Cardiac fibroblast (primary cell): ENCODE data around the gene ANKRD33.

Experiments
- DNase-seq, 2 donors: peaks; one replicate each; pipeline versions ENCODE4 v3.0.0 to v3.0.0-alpha.2; 2010; ENCODE audit warnings: low read depth in 2 of 2
- H3K4me3 ChIP-seq, 2 donors: replicated peaks in 1 of 2; 1 replicate in 1 of 2; 2 replicates in 1 of 2; pipeline ENCODE4 v1.5.1; 2011; ENCODE audit warnings: low read depth in 2 of 2, low read length in 2 of 2, mild to moderate bottlenecking in 2 of 2, moderate library complexity in 1 of 2
- CTCF ChIP-seq: IDR thresholded peaks from one replicate; pipeline ENCODE4 v1.5.1; 2011; ENCODE audit warnings: low read depth, mild to moderate bottlenecking, low read length, inconsistent platforms

ANKRD33 gene

GRCh38 chr12:51850081-51850964, 37.6 kb upstream of the ANKRD33 start:
- DNase-seq = no peak
- TF ChIP-seq CTCF = no peak
- no peak overlapping the region for H3K4me3 ChIP-seq

GRCh38 chr12:51850965-51851299, 37.0 kb upstream of the ANKRD33 start:
- no peak for DNase-seq
- TF ChIP-seq CTCF = no peak
- H3K4me3 ChIP-seq = no peak overlapping the region

- no peak overlapping the region for H3K4me3 ChIP-seq
- no peak for DNase-seq
- no peak for TF ChIP-seq CTCF
Measured at GRCh38 chr12:51851413-51852124, 36.3 kb upstream of the ANKRD33 start.

GRCh38 chr12:51852404-51853137, 35.3 kb upstream of the ANKRD33 start:
- H3K4me3 ChIP-seq = no peak overlapping the region
- TF ChIP-seq CTCF = no peak
- DNase-seq = no peak

GRCh38 chr12:51855586-51856428, 32.1 kb upstream of the ANKRD33 start:
- H3K4me3 ChIP-seq = peak overlapping the region in 1 of 2 donors; percentile 32
- TF ChIP-seq CTCF = no peak
- peak in 1 of 2 donors; percentile 45 for DNase-seq

- no peak for DNase-seq
- no peak overlapping the region for H3K4me3 ChIP-seq
- TF ChIP-seq CTCF = no peak
Measured at GRCh38 chr12:51860986-51861385, 26.9 kb upstream of the ANKRD33 start.
